GM12874 (cell line): ENCODE measurements around the gene MAPT.

Experiments
- CTCF ChIP-seq: IDR thresholded peaks from 2 replicates; pipeline ENCODE4 v1.5.1; 2011; ENCODE audit warnings: low read depth, mild to moderate bottlenecking, control low read depth, low read length, moderate library complexity; ENCODE audit not compliant: insufficient read depth

The MAPT gene

GRCh38 chr17:45963889-45964288, 69.5 kb downstream of the MAPT start:
- no peak for TF ChIP-seq CTCF

DNA sequence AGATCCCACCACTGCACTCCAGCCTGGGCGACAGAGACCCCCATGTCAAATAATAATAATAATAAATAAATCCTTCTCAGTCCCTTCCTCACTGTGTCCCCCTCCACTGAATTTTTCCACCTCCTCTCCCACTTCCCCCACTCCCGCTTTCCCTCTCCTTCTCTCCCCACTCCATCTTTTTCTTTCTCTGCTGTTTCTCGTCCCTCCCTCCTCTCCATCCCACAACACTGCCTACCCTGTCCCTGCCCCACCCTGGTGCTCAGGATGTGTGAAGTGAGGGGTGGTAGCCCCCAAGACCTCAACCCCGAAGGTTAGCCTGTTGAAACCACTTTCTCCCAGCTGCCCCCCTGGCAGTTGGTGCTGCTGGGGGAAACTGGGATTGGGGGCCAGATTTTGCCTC, 70.3 kb downstream of the MAPT start:
- no peak for TF ChIP-seq CTCF

DNA sequence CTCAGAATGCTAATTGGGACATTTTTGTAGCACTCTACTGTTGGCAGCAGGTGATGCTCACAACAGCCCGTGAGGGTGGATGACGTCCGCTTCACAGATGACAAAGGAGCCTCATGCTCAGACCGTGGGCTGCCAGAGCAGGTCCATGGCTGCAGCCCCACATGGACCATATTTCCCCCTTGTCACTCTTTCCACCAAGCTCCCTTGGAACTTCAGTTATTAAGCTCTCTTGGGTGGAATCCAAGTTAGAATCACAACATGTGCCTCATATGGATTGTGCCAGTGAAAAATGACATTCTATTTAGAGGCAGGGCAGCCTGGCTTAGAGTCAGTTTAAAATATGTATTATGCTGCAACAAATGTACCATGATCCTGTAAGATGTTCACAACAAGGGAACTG, 71.5 kb downstream of the MAPT start:
- TF ChIP-seq CTCF = no peak

- TF ChIP-seq CTCF = no peak
These were observed 72.4 kb downstream of the MAPT start for GRCh38 chr17:45966606-45967280.

DNA sequence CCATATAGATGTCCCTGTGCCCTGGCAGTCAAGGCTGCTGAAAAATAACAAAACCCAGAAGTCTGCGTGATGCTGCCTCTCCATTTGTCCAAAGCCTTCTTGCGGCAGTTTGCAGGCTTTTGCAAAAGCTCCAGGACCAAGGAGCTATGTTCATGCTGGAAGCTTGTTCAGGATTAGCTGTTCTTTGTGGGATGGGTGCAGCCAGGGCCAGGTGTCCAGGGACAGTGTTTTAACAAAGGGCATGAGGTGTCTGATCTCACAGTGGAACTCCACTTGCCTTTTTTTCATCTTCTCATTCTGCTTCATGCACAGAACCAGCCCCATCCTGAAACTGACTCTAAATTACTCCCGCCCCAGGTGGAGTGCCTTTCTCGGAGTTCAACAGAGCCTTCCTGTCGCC, 73.0 kb downstream of the MAPT start:
- no peak for TF ChIP-seq CTCF

GRCh38 chr17:45968732-45969131, 74.4 kb downstream of the MAPT start:
- TF ChIP-seq CTCF = no peak

DNA sequence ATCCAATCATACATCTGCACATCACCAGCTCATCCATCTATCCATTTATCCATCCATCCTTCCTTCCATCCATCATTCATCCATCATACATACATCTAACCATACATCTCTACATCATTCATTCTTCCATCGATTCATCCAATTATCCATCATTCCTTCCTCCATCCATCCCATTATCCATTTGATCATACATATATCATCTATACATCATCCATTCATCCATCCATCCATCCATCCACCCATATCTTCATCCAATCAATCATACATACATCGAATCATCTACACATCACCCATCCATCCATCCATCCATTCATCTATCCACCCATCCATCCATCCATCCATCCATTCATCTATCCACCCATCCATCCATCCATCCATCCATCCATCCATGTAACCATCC, 75.4 kb downstream of the MAPT start:
- no peak for TF ChIP-seq CTCF
